Mesodermal cell (in vitro differentiated cells): ENCODE measurements around the gene BPIFB1.

Experiments used
- H3K27ac ChIP-seq: 2 replicates; pipeline ENCODE4 v1.7.0; 2013; ENCODE audit warnings: mild to moderate bottlenecking, low read depth, low read length, moderate library complexity; ENCODE audit not compliant: severe bottlenecking
- H3K36me3 ChIP-seq: 2 replicates; pipeline ENCODE4 v1.7.1; 2013; ENCODE audit warnings: mild to moderate bottlenecking, low read length, moderate library complexity; ENCODE audit not compliant: control insufficient read depth, insufficient read depth
- H3K4me1 ChIP-seq: one replicate; pipeline ENCODE4 v1.7.1; 2013; ENCODE audit warnings: mild to moderate bottlenecking, low read length; ENCODE audit not compliant: insufficient read depth, control insufficient read depth, poor library complexity, severe bottlenecking
- H3K4me3 ChIP-seq: 2 replicates; pipeline ENCODE4 v1.7.0; 2013; ENCODE audit warnings: low read length, control low read depth, mild to moderate bottlenecking; ENCODE audit not compliant: insufficient read depth, poor library complexity, severe bottlenecking; ENCODE audit errors: extremely low read depth
- H3K9me3 ChIP-seq: 2 replicates; pipeline ENCODE4 v1.7.1; 2013; ENCODE audit warnings: mild to moderate bottlenecking, low read length, moderate library complexity; ENCODE audit not compliant: control insufficient read depth
- WGBS, 2 experiments: methylation state at CpG; one replicate each; pipeline ENCODE4 v1.1.5; 2013; ENCODE audit warnings: missing lambda C conversion rate in 2 of 2; ENCODE audit not compliant: insufficient coverage in 2 of 2; 5-methylcytosine and 5-hydroxymethylcytosine counted together

The BPIFB1 gene

DNA sequence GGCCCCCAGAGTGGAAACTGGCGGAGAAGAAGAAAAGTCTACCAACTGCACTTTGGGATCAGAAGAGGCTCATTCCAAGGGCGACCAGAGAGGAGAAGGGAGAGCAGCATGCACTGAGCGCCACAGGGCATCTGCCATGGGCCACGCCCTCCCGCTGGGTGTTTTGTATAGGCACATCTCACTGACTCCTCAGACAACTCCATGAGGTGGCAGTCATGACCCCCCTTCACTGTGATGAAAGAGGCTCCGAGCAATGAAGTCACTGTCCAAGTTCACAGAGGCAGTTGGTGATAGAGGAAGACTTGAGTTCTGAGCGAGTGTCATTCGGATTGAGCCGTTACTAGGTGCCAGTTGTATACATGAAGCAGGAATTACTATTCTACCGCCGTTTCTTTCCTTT is 15.4 kb downstream of the BPIFB1 start:
- WGBS, 2 experiments: 58 to 82% methylated on average over 2 to 7 of the region's 11 CpGs
- Histone ChIP-seq H3K9me3 (no peaks in the 10 kb centered on the region), H3K4me3 (no peak overlapping the region), H3K27ac (no peak overlapping the region), H3K36me3 (no peaks in the 10 kb centered on the region), H3K4me1 (no peaks in the 10 kb centered on the region)

DNA sequence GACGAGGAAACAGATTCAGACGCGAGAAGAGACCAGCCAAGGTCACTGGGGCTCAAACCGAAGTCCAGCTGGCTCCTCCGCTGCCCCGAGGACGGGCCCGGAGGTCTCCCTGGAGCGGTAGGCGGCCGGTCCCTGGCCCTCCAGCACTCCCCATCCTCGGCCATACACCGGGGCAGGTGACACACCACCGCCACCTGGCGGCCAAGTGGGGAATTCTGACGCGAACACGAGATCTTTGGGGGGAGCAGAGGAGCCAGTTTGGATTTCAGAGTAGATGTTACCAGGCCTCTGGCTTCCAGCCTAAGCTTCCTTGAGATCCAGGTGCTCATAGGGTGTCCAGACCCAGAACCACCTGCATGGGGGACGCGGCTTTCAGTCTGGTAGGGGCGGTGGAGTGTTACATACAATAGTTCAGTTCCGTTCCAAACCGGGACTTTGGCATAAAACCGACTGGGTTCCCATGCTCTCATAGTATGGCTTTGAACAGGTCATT is 16.1 kb downstream of the BPIFB1 start:
- Histone ChIP-seq H3K4me3 (no peak overlapping the region), H3K4me1 (no peaks in the 10 kb centered on the region), H3K36me3 (no peaks in the 10 kb centered on the region), H3K27ac (no peak overlapping the region), H3K9me3 (no peaks in the 10 kb centered on the region)
- 11 to 26% methylated on average over 18 to 21 of the region's 24 CpGs for WGBS, 2 experiments

DNA sequence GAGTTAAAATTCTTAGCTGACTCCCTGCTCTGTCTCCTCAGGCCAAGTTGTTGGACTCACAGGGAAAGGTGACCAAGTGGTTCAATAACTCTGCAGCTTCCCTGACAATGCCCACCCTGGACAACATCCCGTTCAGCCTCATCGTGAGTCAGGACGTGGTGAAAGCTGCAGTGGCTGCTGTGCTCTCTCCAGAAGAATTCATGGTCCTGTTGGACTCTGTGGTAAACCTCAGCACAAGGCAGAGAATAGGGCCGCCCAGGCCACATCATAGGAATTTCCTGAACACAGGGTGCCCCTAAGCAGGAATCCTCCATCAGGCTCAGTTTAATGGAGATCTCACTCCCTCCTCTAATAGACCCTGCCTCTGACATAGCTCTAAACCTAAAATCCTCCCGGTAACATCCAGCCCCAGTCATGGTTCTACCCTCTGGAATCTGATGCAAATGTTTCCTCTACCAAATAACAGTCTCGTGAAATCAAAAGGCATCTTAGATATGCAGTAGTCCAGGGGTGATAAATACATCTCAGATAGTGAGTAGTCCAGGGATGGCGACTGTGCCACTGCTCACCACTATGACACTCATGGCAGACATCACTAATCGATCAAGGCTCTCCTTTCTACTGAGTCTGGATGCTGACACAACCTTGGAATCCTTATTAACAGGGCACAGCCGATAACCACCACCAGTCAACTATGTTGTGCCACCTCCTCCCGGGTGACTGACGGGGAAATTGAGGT is 18.3 kb downstream of the BPIFB1 start:
- H3K36me3 ChIP-seq: no peaks in the 10 kb centered on the region
- 88% methylated on average over 7 to 9 of the region's 11 CpGs for WGBS, 2 experiments
- H3K9me3 ChIP-seq: no peaks in the 10 kb centered on the region
- no peak overlapping the region for H3K4me3 ChIP-seq
- H3K27ac ChIP-seq: no peak overlapping the region
- H3K4me1 ChIP-seq: no peaks in the 10 kb centered on the region

DNA sequence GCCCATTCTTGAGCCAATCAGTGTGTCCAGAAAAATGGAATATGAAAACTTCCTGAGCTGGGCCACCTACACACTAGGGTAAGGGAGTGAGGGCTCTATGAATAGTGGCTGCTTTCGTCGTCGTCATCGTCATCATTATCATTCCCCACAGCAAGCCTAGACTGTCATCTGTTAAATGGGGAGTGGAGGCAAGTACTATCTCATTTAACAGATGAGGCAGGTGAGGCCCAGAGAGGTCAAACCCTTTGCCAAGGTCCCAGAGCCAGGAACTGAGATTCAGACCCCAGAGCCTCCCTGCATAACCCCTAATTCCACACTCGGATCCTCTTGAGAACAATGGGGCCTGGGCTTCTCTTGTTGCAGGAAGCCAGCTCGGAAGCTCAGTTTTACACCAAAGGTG is 20.6 kb downstream of the BPIFB1 start:
- 76 to 86% methylated on average over 2 of the region's 6 CpGs for WGBS, 2 experiments
- Histone ChIP-seq H3K27ac (no peak overlapping the region), H3K4me3 (no peak overlapping the region), H3K9me3 (no peaks in the 10 kb centered on the region), H3K4me1 (no peaks in the 10 kb centered on the region), H3K36me3 (no peaks in the 10 kb centered on the region)

DNA sequence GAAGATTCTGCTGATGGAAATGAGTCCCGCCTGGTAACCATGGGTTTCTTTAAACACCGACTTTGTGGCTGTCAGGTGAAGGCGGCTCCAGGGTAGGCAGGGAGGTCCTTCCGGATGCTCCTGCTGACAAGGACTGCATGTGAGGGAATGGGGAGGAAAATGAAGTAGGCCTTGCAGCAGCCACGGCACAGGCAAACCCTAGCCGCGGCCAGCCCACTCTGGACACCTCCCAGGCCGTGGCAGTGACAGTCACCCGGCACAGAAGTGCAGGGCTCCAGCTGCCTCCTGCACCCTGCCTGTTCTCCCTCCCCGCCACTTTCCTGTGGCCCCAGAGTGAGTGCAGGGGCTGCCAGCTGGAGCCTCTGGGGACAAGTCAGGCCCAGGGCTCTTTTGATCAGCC is 21.0 kb downstream of the BPIFB1 start:
- H3K4me1 ChIP-seq: no peaks in the 10 kb centered on the region
- WGBS, 2 experiments: 87 to 89% methylated on average over 9 to 10 of the region's 10 CpGs
- no peak overlapping the region for H3K27ac ChIP-seq
- H3K4me3 ChIP-seq: no peak overlapping the region
- no peaks in the 10 kb centered on the region for H3K36me3 ChIP-seq
- H3K9me3 ChIP-seq: no peaks in the 10 kb centered on the region

DNA sequence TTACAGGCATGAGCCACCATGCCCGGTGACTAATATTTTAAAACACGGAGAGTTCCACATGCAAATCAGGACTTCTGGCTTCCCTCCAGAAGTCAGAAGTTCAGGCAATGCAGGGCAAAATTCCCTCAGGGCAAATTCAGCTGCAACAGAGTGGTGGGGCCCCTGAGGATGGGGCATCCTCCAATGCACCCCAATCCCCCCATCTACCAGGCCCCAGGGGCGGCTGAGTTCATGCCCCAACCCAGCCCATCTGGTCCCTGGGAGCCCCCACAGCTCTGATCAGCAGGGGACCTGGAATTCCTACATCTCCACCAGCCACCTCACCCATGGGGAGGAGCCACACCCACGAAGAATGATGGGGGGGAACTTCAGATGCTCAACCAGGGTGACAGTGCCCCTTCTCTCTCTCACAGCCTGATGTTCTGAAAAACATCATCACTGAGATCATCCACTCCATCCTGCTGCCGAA is 22.6 kb downstream of the BPIFB1 start:
- H3K4me1 ChIP-seq: no peaks in the 10 kb centered on the region
- H3K36me3 ChIP-seq: no peaks in the 10 kb centered on the region
- no peak overlapping the region for H3K27ac ChIP-seq
- WGBS, 2 experiments: 70 to 73% methylated on average over 4 to 5 of the region's 5 CpGs
- no peak overlapping the region for H3K4me3 ChIP-seq
- no peaks in the 10 kb centered on the region for H3K9me3 ChIP-seq

DNA sequence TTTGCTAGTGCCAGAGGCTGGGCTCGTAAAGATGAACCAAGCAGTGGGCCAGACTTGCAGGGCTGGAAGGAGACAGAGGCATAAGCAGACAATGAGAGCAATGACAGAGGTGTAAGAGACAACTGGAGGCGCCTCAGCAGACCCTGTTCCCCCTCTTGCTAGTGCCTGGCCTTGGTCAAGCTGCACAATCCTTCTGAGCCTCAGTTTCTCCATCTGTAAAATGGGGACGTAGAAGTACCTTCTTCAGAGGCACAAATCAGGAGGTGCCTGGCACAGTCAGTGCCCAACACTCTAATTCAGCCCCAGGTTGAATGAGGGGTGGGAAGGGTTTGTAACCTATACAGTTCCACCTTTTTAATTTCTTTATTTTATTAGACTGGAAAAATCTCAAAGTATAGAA is 23.2 kb downstream of the BPIFB1 start:
- Histone ChIP-seq H3K4me1 (no peaks in the 10 kb centered on the region), H3K9me3 (no peaks in the 10 kb centered on the region), H3K36me3 (no peaks in the 10 kb centered on the region), H3K4me3 (no peak overlapping the region), H3K27ac (no peak overlapping the region)
- WGBS, 2 experiments: 93 to 94% methylated on average over 1 to 2 of the region's 3 CpGs

DNA sequence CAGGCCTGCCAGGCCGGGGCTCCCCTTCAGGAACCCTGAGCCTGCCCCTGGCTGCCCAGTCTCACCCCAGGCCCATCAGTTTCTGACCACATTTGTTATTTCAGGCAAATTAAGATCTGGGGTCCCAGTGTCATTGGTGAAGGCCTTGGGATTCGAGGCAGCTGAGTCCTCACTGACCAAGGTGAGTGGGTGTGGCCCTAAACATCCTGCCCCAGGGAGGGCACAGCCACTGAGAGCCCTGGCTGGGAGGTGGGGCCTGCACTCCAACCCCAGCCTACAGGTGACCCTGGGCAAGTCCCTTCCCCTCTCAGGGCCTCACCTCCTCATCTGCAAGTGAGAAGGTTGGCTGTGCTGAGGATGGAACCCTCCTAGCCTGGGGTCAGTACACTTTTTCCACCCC is 23.8 kb downstream of the BPIFB1 start:
- WGBS, 2 experiments: 52 to 72% methylated on average over 2 of the region's 2 CpGs
- H3K4me1 ChIP-seq: no peaks in the 10 kb centered on the region
- no peak overlapping the region for H3K4me3 ChIP-seq
- H3K27ac ChIP-seq: no peak overlapping the region
- H3K36me3 ChIP-seq: no peaks in the 10 kb centered on the region
- no peaks in the 10 kb centered on the region for H3K9me3 ChIP-seq

DNA sequence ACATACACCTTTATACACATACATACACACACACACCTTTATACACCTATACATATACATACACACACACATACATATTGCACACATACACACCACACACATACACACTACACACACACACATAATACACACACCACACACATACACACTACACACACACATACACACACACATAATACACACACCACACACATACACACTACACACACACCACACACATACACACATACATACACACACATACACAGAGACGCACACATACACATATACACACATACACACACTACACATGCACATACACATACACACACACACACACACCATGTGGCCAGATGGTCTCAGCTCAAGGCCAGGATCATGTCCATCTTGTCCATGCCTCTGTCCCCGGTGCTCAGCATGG is 25.7 kb downstream of the BPIFB1 start:
- no peak overlapping the region for H3K4me3 ChIP-seq
- H3K36me3 ChIP-seq: no peaks in the 10 kb centered on the region
- no peak overlapping the region for H3K27ac ChIP-seq
- H3K9me3 ChIP-seq: no peaks in the 10 kb centered on the region
- no peaks in the 10 kb centered on the region for H3K4me1 ChIP-seq
- WGBS, 2 experiments: 83 to 95% methylated on average over 2 of the region's 2 CpGs

DNA sequence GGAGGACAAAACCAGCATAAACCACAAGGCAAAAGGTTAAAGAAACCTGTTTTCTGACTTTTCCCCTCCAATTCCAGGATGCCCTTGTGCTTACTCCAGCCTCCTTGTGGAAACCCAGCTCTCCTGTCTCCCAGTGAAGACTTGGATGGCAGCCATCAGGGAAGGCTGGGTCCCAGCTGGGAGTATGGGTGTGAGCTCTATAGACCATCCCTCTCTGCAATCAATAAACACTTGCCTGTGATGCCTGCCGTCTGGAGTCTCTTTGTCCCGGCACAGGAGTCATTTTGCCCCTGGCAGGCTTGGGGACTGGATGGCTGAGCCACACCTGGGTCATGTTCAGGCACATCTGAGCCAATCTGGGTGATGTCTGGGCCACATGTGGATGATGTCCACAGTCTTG is 26.6 kb downstream of the BPIFB1 start:
- Histone ChIP-seq H3K9me3 (no peaks in the 10 kb centered on the region), H3K36me3 (no peaks in the 10 kb centered on the region), H3K4me1 (no peaks in the 10 kb centered on the region), H3K4me3 (no peak overlapping the region), H3K27ac (no peak overlapping the region)
- 71 to 89% methylated on average over 2 of the region's 2 CpGs for WGBS, 2 experiments

DNA sequence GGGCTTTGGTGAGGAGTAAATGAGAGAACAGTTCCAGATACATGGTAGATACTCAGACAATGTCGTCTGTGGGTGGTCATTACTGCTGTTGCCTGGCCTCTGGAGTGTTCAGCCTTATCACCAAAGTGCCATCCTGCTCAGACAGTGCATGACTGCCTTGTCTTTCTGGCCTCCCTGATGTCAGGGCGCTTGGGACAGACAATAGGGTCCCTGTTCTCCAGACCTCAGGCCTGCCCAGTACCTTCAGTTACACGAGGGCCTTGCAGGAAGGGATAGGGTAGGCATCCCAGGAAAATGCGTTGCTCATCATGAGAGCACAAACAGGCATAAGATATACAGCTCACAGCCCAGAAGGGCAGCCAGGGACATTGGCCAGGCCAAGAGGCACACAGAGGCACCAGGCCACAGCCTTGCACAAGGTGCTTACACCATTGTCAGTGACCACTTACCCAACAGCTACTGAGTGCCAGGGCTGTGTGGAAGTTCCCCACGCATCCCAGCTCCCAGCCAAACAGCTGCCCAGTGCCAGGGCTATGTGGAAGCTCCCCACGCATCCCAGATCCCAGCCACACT is 27.4 kb downstream of the BPIFB1 start:
- Histone ChIP-seq H3K36me3 (no peaks in the 10 kb centered on the region), H3K4me3 (no peak overlapping the region), H3K27ac (no peak overlapping the region), H3K4me1 (no peaks in the 10 kb centered on the region), H3K9me3 (no peaks in the 10 kb centered on the region)
- whole genome bisulfite sequencing, 2 experiments: 79 to 80% methylated on average over 5 to 6 of the region's 6 CpGs
